Endodermal cell (in vitro differentiated cells): ENCODE results near the gene C2orf68. TPM values are rescaled to one million over a fixed set of nuclear protein-coding genes. Genes with fewer than 3 reads are reported as not detected.

Experiments used
- DNase-seq: peaks from one replicate; pipeline ENCODE4 v3.0.0-alpha.2; 2017
- H3K27ac ChIP-seq: 2 replicates; pipeline ENCODE4 v1.5.1; 2013; ENCODE audit warnings: mild to moderate bottlenecking, low read depth, low read length, moderate library complexity
- H3K27me3 ChIP-seq: 2 replicates; pipeline ENCODE4 v1.6.1; 2013; ENCODE audit warnings: mild to moderate bottlenecking, low read length, moderate library complexity; ENCODE audit not compliant: insufficient read depth, control insufficient read depth, poor library complexity, severe bottlenecking
- H3K36me3 ChIP-seq: 2 replicates; pipeline ENCODE4 v1.7.0; 2013; ENCODE audit warnings: mild to moderate bottlenecking, low read length, moderate library complexity; ENCODE audit not compliant: control insufficient read depth, insufficient read depth
- H3K4me1 ChIP-seq: one replicate; pipeline ENCODE4 v1.7.0; 2013; ENCODE audit warnings: low read length; ENCODE audit not compliant: control insufficient read depth, insufficient read depth
- H3K4me3 ChIP-seq: 2 replicates; pipeline ENCODE4 v1.5.1; 2013; ENCODE audit warnings: mild to moderate bottlenecking, low read length, moderate library complexity
- H3K9ac ChIP-seq: 2 replicates; pipeline ENCODE4 v1.6.1; 2013; ENCODE audit warnings: mild to moderate bottlenecking, low read length, moderate library complexity; ENCODE audit not compliant: poor library complexity, severe bottlenecking; ENCODE audit errors: extremely low read depth
- H3K9me3 ChIP-seq: 2 replicates; pipeline ENCODE4 v1.6.1; 2013; ENCODE audit warnings: mild to moderate bottlenecking, low read length, moderate library complexity; ENCODE audit not compliant: control insufficient read depth
- H3K27ac Mint-ChIP-seq: 2 replicates; pipeline ENCODE4 v1.8.0; 2020; ENCODE audit warnings: mixed read lengths
- H3K27me3 Mint-ChIP-seq: 2 replicates; pipeline ENCODE4 v1.8.0; 2021; ENCODE audit warnings: mild to moderate bottlenecking, mixed read lengths; ENCODE audit not compliant: insufficient read depth
- H3K36me3 Mint-ChIP-seq: 2 replicates; pipeline ENCODE4 v1.8.0; 2020; ENCODE audit warnings: low read depth, mixed read lengths
- H3K4me1 Mint-ChIP-seq: 2 replicates; pipeline ENCODE4 v1.8.0; 2020; ENCODE audit warnings: mixed read lengths
- H3K4me3 Mint-ChIP-seq: 2 replicates; pipeline ENCODE4 v1.8.0; 2020; ENCODE audit warnings: mild to moderate bottlenecking, moderate library complexity, mixed read lengths
- H3K9me3 Mint-ChIP-seq: 2 replicates; pipeline ENCODE4 v1.8.0; 2020; ENCODE audit warnings: mild to moderate bottlenecking, mixed read lengths
- CTCF ChIP-seq: fragments of 200-600 bp; sonication (generic); conservative IDR thresholded peaks from 2 replicates; pipeline ENCODE4 v1.5.0; 2021; ENCODE audit warnings: antibody characterized with exemption, mild to moderate bottlenecking
- WGBS, 2 experiments: methylation state at CpG; one replicate each; pipeline versions ENCODE4 v1.1.5 to v1.1.7; 2013; ENCODE audit warnings: missing lambda C conversion rate in 2 of 2, mixed read lengths in 1 of 2; ENCODE audit not compliant: insufficient coverage in 1 of 2, insufficient read length in 1 of 2; 5-methylcytosine and 5-hydroxymethylcytosine counted together
- total RNA-seq, 2 donors: library from RNA; stranded (reverse); fragmentation: NEBNext Ultra II Directional in 1 of 2; extraction: Animal tissue kit (Norgen Biotek cat#: 25700) in 1 of 2; gene quantifications; 2 replicates in 1 of 2; 3 replicates in 1 of 2; pipeline ENCODE4 v1.2.1, GENCODE V29; 2021

The C2orf68 gene
- total RNA-seq, 2 donors from 2014 or later: 63.2 to 66.5 TPM

DNA sequence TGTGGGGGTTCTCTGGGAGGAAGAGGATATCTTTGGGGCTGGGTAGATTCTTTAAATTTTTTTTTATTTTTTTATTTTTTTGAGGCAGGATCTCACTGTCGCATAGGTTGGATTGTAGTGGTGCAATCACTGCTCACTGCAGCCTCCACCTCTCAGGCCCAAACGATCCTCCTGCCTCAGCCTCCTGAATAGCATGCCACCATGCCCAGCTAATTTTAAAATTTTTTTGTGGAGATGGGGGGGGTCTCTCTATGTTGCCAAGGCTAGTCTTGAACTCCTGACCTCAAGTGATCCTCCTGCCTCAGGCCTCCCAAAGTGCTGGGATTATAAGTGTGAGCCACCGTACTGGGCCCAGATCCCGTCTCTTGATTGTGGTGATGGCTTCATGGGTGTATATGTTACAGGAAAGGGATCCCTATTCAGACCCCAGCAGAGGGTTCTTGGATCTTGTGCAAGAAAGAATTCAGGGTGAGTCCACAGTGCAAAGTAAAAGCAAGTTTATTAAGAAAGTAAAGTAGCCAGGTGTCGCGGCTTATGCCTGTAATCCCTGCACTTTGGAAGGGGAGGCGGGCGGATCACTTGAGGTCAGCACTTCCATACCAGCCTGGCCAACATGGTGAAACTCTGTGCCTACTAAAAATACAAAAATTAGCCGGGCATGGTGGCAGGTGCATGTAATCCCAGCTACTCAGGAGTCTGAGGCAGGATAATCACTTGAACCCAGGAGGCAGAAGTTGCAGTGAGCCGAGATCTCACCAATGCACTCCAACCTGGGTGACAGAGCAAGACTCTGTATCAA is 2.0 kb upstream of the C2orf68 start:
- Mint-ChIP-seq H3K4me3 (no peak overlapping the region), H3K27ac (no peak overlapping the region), H3K27me3 (no peaks in the 10 kb centered on the region), H3K9me3 (no peaks in the 10 kb centered on the region), H3K36me3 (peaks cover 19% of the 10 kb centered on the region), H3K4me1 (peaks cover 4% of the 10 kb centered on the region)
- H3K9me3 ChIP-seq: no peaks in the 10 kb centered on the region
- DNase-seq: no peak
- peaks cover 6% of the 10 kb centered on the region for H3K4me1 ChIP-seq
- WGBS, 2 experiments: 94 to 96% methylated on average over 7 to 10 of the region's 10 CpGs
- H3K36me3 ChIP-seq: peaks cover 18% of the 10 kb centered on the region
- H3K27me3 ChIP-seq: no peaks in the 10 kb centered on the region
- no peak for TF ChIP-seq CTCF
- H3K4me3 ChIP-seq: no peak overlapping the region
- no peak overlapping the region for H3K9ac ChIP-seq
- H3K27ac ChIP-seq: no peak overlapping the region

DNA sequence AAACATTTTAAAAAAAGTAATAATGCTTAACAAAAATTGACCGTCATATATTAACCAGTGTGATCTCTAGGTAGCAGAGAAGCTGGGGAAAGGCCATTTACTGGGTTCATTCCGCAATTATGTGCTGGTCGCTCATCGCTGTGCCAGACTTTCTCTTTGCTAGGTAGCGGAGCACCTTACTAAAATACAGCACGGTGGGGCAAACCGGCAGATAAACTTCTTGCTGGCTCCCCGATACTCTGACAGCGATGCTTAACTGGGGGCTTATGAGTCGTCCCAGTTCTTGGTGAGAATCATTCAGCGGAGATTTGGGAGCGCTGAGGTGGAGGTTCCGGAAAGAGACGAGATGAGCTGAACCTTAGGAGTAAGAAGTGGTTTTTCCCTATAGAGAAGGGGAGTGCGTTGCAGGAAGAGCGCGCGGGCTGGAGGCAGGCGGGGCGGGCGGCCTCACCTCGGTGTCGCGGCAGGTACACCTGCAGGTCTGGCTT is 605 bp downstream of the C2orf68 start:
- Mint-ChIP-seq H3K27ac (peak overlapping the region; percentile 86), H3K4me1 (peaks cover 4% of the 10 kb centered on the region), H3K36me3 (peaks cover 23% of the 10 kb centered on the region), H3K4me3 (peak overlapping the region; percentile 85), H3K9me3 (no peaks in the 10 kb centered on the region), H3K27me3 (no peaks in the 10 kb centered on the region)
- peaks cover 39% of the 10 kb centered on the region for H3K36me3 ChIP-seq
- H3K4me3 ChIP-seq: peak overlapping the region; percentile 99
- no peaks in the 10 kb centered on the region for H3K27me3 ChIP-seq
- no peak for TF ChIP-seq CTCF
- H3K9me3 ChIP-seq: no peaks in the 10 kb centered on the region
- H3K9ac ChIP-seq: peak overlapping the region; percentile 78
- DNase-seq: no peak
- H3K27ac ChIP-seq: no peak overlapping the region
- H3K4me1 ChIP-seq: no peaks in the 10 kb centered on the region
- 8 to 21% methylated on average over 12 to 24 of the region's 24 CpGs for WGBS, 2 experiments

- Histone ChIP-seq H3K4me3 (no peak overlapping the region), H3K9me3 (no peaks in the 10 kb centered on the region), H3K36me3 (peaks cover 53% of the 10 kb centered on the region), H3K9ac (no peak overlapping the region), H3K27me3 (no peaks in the 10 kb centered on the region), H3K27ac (no peak overlapping the region), H3K4me1 (peaks cover 7% of the 10 kb centered on the region)
- Mint-ChIP-seq H3K27ac (peak overlapping the region; percentile 62), H3K36me3 (peaks cover 23% of the 10 kb centered on the region), H3K4me3 (no peak overlapping the region), H3K4me1 (peaks cover 12% of the 10 kb centered on the region), H3K27me3 (no peaks in the 10 kb centered on the region), H3K9me3 (no peaks in the 10 kb centered on the region)
- 93 to 98% methylated on average over 8 to 9 of the region's 9 CpGs for WGBS, 2 experiments
- DNase-seq: peak; percentile 40
- TF ChIP-seq CTCF: no peak
Observed at GRCh38 chr2:85607268-85608215, 4.3 kb downstream of the C2orf68 start.
